ENCODE results near the gene TXNDC8. TPM values are rescaled to one million over a fixed set of nuclear protein-coding genes. Genes with fewer than 3 reads are reported as not detected.

The TXNDC8 gene
- total RNA-seq, 1 experiment from 2014 or later, result not detected

DNA sequence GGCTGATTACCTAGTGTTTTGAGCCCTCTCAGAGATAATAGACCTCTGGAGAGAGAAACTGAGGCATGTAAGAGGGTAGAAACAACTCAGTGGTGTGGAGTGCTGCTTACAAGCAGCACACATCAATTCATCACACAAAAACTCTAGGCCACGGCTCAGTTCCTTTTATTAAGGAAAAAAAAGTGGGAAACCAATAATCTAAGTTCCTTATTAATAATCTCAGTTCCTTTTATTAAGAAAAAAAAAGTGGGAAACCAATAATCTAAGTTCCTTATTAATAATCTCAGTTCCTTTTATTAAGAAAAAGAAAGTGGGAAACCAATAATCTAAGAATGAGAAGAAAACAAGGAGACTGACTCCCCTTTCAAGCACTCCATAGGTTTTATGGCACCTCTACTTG, 28.0 kb downstream of the TXNDC8 start:
- POLR2A ChIA-PET, result no interaction called here
- no peak for ATAC-seq

DNA sequence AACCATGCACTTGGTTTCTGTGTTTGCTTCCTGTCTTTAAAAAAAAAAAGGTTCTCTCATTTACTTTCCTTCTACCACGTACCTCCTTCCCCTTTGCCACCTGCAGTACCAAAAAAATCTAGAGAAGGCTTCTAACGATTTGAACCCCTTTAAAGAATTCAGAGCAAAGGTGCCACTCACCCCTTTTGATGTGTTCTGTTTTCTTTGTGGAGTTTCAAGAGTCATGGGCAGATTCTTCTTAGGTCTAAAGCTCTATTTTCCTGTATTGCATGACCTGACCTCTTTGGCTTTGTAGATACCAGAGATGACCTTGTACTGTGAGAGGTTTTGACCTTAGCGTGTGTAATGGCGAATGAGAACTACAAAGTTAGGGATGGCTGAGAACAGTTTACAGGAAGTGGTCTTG, 29.0 kb downstream of the TXNDC8 start:
- Mint-ChIP-seq H3K36me3 (peaks cover 12% of the 10 kb centered on the region), H3K9me3 (peaks cover 14% of the 10 kb centered on the region), H3K4me1 (peaks cover 24% of the 10 kb centered on the region), H3K27me3 (ENCODE audit: low read depth) (no peaks in the 10 kb centered on the region), H3K27ac (no peak overlapping the region), H3K4me3 (no peak overlapping the region)
- CTCF ChIA-PET, result no interaction called here
- POLR2A ChIA-PET, result no interaction called here
- TF ChIP-seq CBFB (CRISPR knock-in tag; IDR thresholded peaks at IDR 0.05; ENCODE audit: low read depth) (no peak), GRHL2 (CRISPR knock-in tag; IDR thresholded peaks at IDR 0.05; ENCODE audit: insufficient replicate concordance, severe bottlenecking) (no peak), CREM (CRISPR knock-in tag; IDR thresholded peaks at IDR 0.05) (no peak), ZNF138 (CRISPR knock-in tag; conservative IDR thresholded peaks at IDR 0.05) (no peak), NR1H2 (CRISPR knock-in tag; IDR thresholded peaks at IDR 0.05) (no peak), ATF1 (CRISPR knock-in tag; IDR thresholded peaks at IDR 0.05) (no peak), ZNF121 (CRISPR knock-in tag; IDR thresholded peaks at IDR 0.05) (no peak)
- TF ChIP-seq, protein P1, sequence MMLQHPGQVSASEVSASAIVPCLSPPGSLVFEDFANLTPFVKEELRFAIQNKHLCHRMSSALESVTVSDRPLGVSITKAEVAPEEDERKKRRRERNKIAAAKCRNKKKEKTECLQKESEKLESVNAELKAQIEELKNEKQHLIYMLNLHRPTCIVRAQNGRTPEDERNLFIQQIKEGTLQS (CRISPR knock-in tag; conservative IDR thresholded peaks at IDR 0.05), result no peak
- TF ChIP-seq, protein P2, sequence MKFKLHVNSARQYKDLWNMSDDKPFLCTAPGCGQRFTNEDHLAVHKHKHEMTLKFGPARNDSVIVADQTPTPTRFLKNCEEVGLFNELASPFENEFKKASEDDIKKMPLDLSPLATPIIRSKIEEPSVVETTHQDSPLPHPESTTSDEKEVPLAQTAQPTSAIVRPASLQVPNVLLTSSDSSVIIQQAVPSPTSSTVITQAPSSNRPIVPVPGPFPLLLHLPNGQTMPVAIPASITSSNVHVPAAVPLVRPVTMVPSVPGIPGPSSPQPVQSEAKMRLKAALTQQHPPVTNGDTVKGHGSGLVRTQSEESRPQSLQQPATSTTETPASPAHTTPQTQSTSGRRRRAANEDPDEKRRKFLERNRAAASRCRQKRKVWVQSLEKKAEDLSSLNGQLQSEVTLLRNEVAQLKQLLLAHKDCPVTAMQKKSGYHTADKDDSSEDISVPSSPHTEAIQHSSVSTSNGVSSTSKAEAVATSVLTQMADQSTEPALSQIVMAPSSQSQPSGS (CRISPR knock-in tag; IDR thresholded peaks at IDR 0.05; ENCODE audit: borderline replicate concordance, low read depth), result no peak
- TF ChIP-seq, protein P3, sequence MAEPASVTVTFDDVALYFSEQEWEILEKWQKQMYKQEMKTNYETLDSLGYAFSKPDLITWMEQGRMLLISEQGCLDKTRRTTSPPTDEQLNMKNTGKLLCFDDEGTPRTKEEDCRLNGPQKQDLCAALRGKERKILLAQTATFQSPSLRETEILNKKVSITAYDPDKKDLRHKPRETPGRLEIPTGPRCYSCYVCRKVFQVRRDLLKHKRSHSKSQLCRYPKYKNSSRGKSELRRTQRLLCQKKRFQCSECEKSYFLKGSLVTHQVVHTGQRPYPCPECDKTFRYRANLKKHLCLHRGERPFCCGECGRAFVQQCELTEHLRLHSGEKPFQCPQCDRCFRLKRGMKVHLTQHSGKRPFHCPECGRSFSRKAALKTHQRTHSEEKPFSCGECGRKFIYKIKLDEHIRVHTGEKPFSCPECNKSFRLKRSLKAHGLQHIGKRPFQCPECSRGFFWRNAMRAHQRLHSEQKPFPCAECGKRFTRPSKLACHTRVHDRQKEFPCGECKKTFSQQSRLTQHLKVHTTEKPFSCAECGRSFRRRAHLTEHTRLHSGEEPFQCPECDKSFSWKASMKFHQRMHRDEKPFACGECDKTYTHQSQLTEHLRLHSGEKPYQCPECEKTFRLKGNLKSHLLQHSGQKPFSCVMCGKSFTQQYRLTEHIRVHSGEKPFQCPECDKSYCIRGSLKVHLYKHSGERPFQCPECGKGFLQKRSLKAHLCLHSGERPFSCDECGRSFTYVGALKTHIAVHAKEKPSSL (CRISPR knock-in tag; conservative IDR thresholded peaks at IDR 0.05), result no peak
- DNase-seq (ENCODE audit: low spot score) (no peak), ATAC-seq (no peak)

More for the DNA sequence above, 28.0 kb downstream of the TXNDC8 start:
- TF ChIP-seq, protein P4, sequence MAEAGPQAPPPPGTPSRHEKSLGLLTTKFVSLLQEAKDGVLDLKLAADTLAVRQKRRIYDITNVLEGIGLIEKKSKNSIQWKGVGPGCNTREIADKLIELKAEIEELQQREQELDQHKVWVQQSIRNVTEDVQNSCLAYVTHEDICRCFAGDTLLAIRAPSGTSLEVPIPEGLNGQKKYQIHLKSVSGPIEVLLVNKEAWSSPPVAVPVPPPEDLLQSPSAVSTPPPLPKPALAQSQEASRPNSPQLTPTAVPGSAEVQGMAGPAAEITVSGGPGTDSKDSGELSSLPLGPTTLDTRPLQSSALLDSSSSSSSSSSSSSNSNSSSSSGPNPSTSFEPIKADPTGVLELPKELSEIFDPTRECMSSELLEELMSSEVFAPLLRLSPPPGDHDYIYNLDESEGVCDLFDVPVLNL (CRISPR knock-in tag; IDR thresholded peaks at IDR 0.05; ENCODE audit: borderline replicate concordance, low read depth), result no peak
- TF ChIP-seq, protein P2 (CRISPR knock-in tag; IDR thresholded peaks at IDR 0.05; ENCODE audit: borderline replicate concordance, low read depth), result no peak
- TF ChIP-seq NR1H2 (CRISPR knock-in tag; IDR thresholded peaks at IDR 0.05), result no peak
- TF ChIP-seq JAZF1 (CRISPR knock-in tag; IDR thresholded peaks at IDR 0.05), result no peak
- no peak for TF ChIP-seq ZNF396 (CRISPR knock-in tag; IDR thresholded peaks at IDR 0.05; ENCODE audit: borderline replicate concordance)
- no peak for TF ChIP-seq GTF2I (CRISPR knock-in tag; conservative IDR thresholded peaks at IDR 0.05)
- TF ChIP-seq JUN (CRISPR knock-in tag; IDR thresholded peaks at IDR 0.05), result no peak
- TF ChIP-seq KAT7 (CRISPR knock-in tag; IDR thresholded peaks at IDR 0.05; ENCODE audit: borderline replicate concordance), result no peak
- TF ChIP-seq SMAD4 (CRISPR knock-in tag; IDR thresholded peaks at IDR 0.05), result no peak
- TF ChIP-seq ESRRA (CRISPR knock-in tag; IDR thresholded peaks at IDR 0.05; ENCODE audit: borderline replicate concordance), result no peak
- TF ChIP-seq TEAD4 (CRISPR knock-in tag; IDR thresholded peaks at IDR 0.05), result no peak
- TF ChIP-seq, protein P5, sequence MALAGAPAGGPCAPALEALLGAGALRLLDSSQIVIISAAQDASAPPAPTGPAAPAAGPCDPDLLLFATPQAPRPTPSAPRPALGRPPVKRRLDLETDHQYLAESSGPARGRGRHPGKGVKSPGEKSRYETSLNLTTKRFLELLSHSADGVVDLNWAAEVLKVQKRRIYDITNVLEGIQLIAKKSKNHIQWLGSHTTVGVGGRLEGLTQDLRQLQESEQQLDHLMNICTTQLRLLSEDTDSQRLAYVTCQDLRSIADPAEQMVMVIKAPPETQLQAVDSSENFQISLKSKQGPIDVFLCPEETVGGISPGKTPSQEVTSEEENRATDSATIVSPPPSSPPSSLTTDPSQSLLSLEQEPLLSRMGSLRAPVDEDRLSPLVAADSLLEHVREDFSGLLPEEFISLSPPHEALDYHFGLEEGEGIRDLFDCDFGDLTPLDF (CRISPR knock-in tag; IDR thresholded peaks at IDR 0.05), result no peak
- no peak for TF ChIP-seq SOX15 (CRISPR knock-in tag; IDR thresholded peaks at IDR 0.05)
- no peak for TF ChIP-seq IRF2 (CRISPR knock-in tag; IDR thresholded peaks at IDR 0.05; ENCODE audit: borderline replicate concordance, low read depth)
- TF ChIP-seq ZNF423 (CRISPR knock-in tag; IDR thresholded peaks at IDR 0.05), result no peak
- TF ChIP-seq, protein P6, sequence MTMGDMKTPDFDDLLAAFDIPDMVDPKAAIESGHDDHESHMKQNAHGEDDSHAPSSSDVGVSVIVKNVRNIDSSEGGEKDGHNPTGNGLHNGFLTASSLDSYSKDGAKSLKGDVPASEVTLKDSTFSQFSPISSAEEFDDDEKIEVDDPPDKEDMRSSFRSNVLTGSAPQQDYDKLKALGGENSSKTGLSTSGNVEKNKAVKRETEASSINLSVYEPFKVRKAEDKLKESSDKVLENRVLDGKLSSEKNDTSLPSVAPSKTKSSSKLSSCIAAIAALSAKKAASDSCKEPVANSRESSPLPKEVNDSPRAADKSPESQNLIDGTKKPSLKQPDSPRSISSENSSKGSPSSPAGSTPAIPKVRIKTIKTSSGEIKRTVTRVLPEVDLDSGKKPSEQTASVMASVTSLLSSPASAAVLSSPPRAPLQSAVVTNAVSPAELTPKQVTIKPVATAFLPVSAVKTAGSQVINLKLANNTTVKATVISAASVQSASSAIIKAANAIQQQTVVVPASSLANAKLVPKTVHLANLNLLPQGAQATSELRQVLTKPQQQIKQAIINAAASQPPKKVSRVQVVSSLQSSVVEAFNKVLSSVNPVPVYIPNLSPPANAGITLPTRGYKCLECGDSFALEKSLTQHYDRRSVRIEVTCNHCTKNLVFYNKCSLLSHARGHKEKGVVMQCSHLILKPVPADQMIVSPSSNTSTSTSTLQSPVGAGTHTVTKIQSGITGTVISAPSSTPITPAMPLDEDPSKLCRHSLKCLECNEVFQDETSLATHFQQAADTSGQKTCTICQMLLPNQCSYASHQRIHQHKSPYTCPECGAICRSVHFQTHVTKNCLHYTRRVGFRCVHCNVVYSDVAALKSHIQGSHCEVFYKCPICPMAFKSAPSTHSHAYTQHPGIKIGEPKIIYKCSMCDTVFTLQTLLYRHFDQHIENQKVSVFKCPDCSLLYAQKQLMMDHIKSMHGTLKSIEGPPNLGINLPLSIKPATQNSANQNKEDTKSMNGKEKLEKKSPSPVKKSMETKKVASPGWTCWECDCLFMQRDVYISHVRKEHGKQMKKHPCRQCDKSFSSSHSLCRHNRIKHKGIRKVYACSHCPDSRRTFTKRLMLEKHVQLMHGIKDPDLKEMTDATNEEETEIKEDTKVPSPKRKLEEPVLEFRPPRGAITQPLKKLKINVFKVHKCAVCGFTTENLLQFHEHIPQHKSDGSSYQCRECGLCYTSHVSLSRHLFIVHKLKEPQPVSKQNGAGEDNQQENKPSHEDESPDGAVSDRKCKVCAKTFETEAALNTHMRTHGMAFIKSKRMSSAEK (CRISPR knock-in tag; IDR thresholded peaks at IDR 0.05; ENCODE audit: borderline replicate concordance), result no peak
- no peak for TF ChIP-seq ZNF671 (CRISPR knock-in tag; IDR thresholded peaks at IDR 0.05)
- H3K9me3 Mint-ChIP-seq, result peaks cover 20% of the 10 kb centered on the region
- peaks cover 24% of the 10 kb centered on the region for H3K4me1 Mint-ChIP-seq
- H3K27ac Mint-ChIP-seq, result no peak overlapping the region
- H3K4me3 Mint-ChIP-seq, result no peak overlapping the region
- CTCF ChIA-PET, result no interaction called here
- H3K36me3 Mint-ChIP-seq, result peaks cover 12% of the 10 kb centered on the region
- no peaks in the 10 kb centered on the region for H3K27me3 Mint-ChIP-seq (ENCODE audit: low read depth)
- no peak for DNase-seq (ENCODE audit: low spot score)
